Measurements from ENCODE around the gene HAVCR2. TPM values are rescaled to one million over a fixed set of nuclear protein-coding genes. Genes with fewer than 3 reads are reported as not detected.

HAVCR2 gene
- total RNA-seq, 2 experiments from 2014 or later, result 1.4 to 1.8 TPM

GRCh38 chr5:157038568-157039187 is 70.2 kb downstream of the HAVCR2 start:
- ChIA-PET POLR2A (no interaction called here), CTCF (no interaction called here)
- peak in 1 of 14 experiments; percentile 11 for DNase-seq
- intact Hi-C loops (cut with DNase I, micrococcal nuclease), result no loop called here
- H3K27ac Mint-ChIP-seq, result no peak overlapping the region
- H3K4me3 Mint-ChIP-seq, result no peak overlapping the region
- peaks cover 14% of the 10 kb centered on the region for H3K4me1 Mint-ChIP-seq (ENCODE audit: low read depth)
- no peaks in the 10 kb centered on the region for H3K27me3 Mint-ChIP-seq
- no peak for TF ChIP-seq CTCF (IDR thresholded peaks at IDR 0.05)
- peaks cover 24% of the 10 kb centered on the region for H3K36me3 Mint-ChIP-seq (ENCODE audit: low read depth)
- no peak for ATAC-seq (ENCODE audit: poor library complexity)
- Histone ChIP-seq H3K27me3 (ENCODE audit: control insufficient read depth in 1 of 2, insufficient read depth in 2 of 2, low read length in 2 of 2) (no peaks in the 10 kb centered on the region), H3K4me3 (ENCODE audit: low read length) (no peak overlapping the region), H3K9me3 (ENCODE audit: control insufficient read depth in 1 of 2, insufficient read depth in 1 of 2, low read length in 2 of 2) (no peaks in the 10 kb centered on the region), H3K36me3 (ENCODE audit: insufficient read depth, low read length) (no peaks in the 10 kb centered on the region), H3K4me1 (ENCODE audit: insufficient read depth, low read length) (peaks cover 9% of the 10 kb centered on the region), H3K27ac (ENCODE audit: low read depth in 1 of 2, low read length in 2 of 2) (no peak overlapping the region)
- no peaks in the 10 kb centered on the region for H3K9me3 Mint-ChIP-seq

Other genes with a start within 250 kb of the HAVCR2 start
- gene TIMD4, start 145.8 kb downstream of the HAVCR2 start, total RNA-seq, result 1 to 10 TPM; 1.6 to 2.0 TPM
- 1 to 10 TPM; 1.5 to 1.7 TPM for gene HAVCR1, start 49.9 kb downstream of the HAVCR2 start, total RNA-seq
- 1 to 10 TPM; 7.0 to 8.7 TPM for gene MED7, start 33.8 kb upstream of the HAVCR2 start, total RNA-seq
- not detected for gene GARIN3, start 57.2 kb upstream of the HAVCR2 start, total RNA-seq
- gene ITK, start 71.8 kb upstream of the HAVCR2 start, total RNA-seq, result 100 to 1,000 TPM; 289 to 292 TPM
- 100 to 1,000 TPM; 271 to 287 TPM for gene CYFIP2, start 157.1 kb upstream of the HAVCR2 start, total RNA-seq

Measured in CD4-positive, alpha-beta T cell (primary cell).